GM19238 (cell line): ENCODE measurements around the gene KIF7.

Experiments
- DNase-seq: peaks from one replicate; pipeline ENCODE4 v3.0.0; 2011; ENCODE audit warnings: low spot score; ENCODE audit not compliant: insufficient read length

The KIF7 gene

GRCh38 chr15:89669309-89669865, 14.1 kb upstream of the KIF7 start:
- no peak for DNase-seq

- no peak for DNase-seq
Measured at GRCh38 chr15:89668171-89668570, 12.9 kb upstream of the KIF7 start.

GRCh38 chr15:89667706-89667960, 12.4 kb upstream of the KIF7 start:
- DNase-seq = no peak

GRCh38 chr15:89666858-89667705, 11.8 kb upstream of the KIF7 start:
- no peak for DNase-seq

- DNase-seq = no peak
Measured at GRCh38 chr15:89666184-89666857, 11.1 kb upstream of the KIF7 start.

- peak; percentile 42 for DNase-seq
Measured at GRCh38 chr15:89665449-89666181, 10.3 kb upstream of the KIF7 start.

- no peak for DNase-seq
Measured at GRCh38 chr15:89664441-89665350, 9.4 kb upstream of the KIF7 start.

- no peak for DNase-seq
Measured at GRCh38 chr15:89662893-89663626, 7.8 kb upstream of the KIF7 start.

GRCh38 chr15:89660556-89660955, 5.3 kb upstream of the KIF7 start:
- DNase-seq = no peak

GRCh38 chr15:89659295-89659694, 4.0 kb upstream of the KIF7 start:
- DNase-seq = no peak

- no peak for DNase-seq
Measured at GRCh38 chr15:89657686-89658200, 2.5 kb upstream of the KIF7 start.

GRCh38 chr15:89656116-89656815, 999 bp upstream of the KIF7 start:
- no peak for DNase-seq

GRCh38 chr15:89654301-89654761, 936 bp downstream of the KIF7 start:
- DNase-seq = no peak

GRCh38 chr15:89653578-89653977, 1.7 kb downstream of the KIF7 start:
- no peak for DNase-seq

- DNase-seq = no peak
Measured at GRCh38 chr15:89652666-89653065, 2.6 kb downstream of the KIF7 start.

- DNase-seq = no peak
Measured at GRCh38 chr15:89652131-89652530, 3.1 kb downstream of the KIF7 start.

- DNase-seq = no peak
Measured at GRCh38 chr15:89649716-89650115, 5.6 kb downstream of the KIF7 start.

- no peak for DNase-seq
Measured at GRCh38 chr15:89649013-89649625, 6.1 kb downstream of the KIF7 start.
